Thyroid gland (tissue), 4 donors: Measurements from ENCODE around the gene DLL4. TPM values are rescaled to one million over a fixed set of nuclear protein-coding genes. Genes with fewer than 3 reads are reported as not detected.

Experiments
- DNase-seq, 2 donors: peaks; one replicate each; pipeline ENCODE4 v3.0.0-alpha.2; 2019
- H3K27ac ChIP-seq, 3 donors: fragments of 200-600 bp; sonication (generic); 1 replicate in 2 of 3; 2 replicates in 1 of 3; pipeline ENCODE4 v1.5.1; 2016 to 2019; ENCODE audit warnings: mild to moderate bottlenecking in 1 of 3, moderate library complexity in 1 of 3
- H3K27me3 ChIP-seq: fragments of 200-600 bp; sonication (generic); one replicate; pipeline ENCODE4 v1.5.1; 2019
- H3K36me3 ChIP-seq, 2 donors: fragments of 200-600 bp; sonication (generic); one replicate each; pipeline ENCODE4 v1.5.1; 2016 to 2019
- H3K4me1 ChIP-seq, 2 donors: fragments of 200-600 bp; sonication (generic); one replicate each; pipeline ENCODE4 v1.5.1; 2017 to 2019
- H3K4me3 ChIP-seq, 3 donors: fragments of 200-600 bp; sonication (generic); replicated peaks in 1 of 3; 1 replicate in 2 of 3; 2 replicates in 1 of 3; pipeline ENCODE4 v1.5.1; 2016; ENCODE audit warnings: mild to moderate bottlenecking in 1 of 3
- H3K9me3 ChIP-seq: fragments of 200-600 bp; sonication (generic); one replicate; pipeline ENCODE4 v1.5.1; 2017
- CTCF ChIP-seq, 6 experiments: fragments of 200-600 bp in 3 of 6; fragments of 450-650 bp in 3 of 6; sonication (generic) in 3 of 6; IDR thresholded peaks; one replicate each; pipeline ENCODE4 v1.5.1; 2016 to 2019; ENCODE audit warnings: antibody characterized with exemption in 6 of 6, mild to moderate bottlenecking in 2 of 6, inconsistent platforms in 1 of 6, moderate library complexity in 1 of 6
- POLR2A ChIP-seq, 2 donors: fragments of 450-650 bp; IDR thresholded peaks; one replicate each; pipeline ENCODE4 v1.6.1; 2017; ENCODE audit warnings: antibody characterized with exemption in 2 of 2, mild to moderate bottlenecking in 2 of 2, moderate library complexity in 1 of 2
- WGBS, 2 donors: methylation state at CpG; one replicate each; pipeline ENCODE4 v1.1.5; 2017; 5-methylcytosine and 5-hydroxymethylcytosine counted together
- intact Hi-C: fragments of 100-400 bp; cut with DNase I; formaldehyde crosslinking; loops from one replicate; pipeline ENCODE4 v1.15.1; 2023
- total RNA-seq, 4 donors: library from RNA; depleted of rRNA; stranded (reverse); fragments of >200 nt; gene quantifications; one replicate each; pipeline ENCODE4 v1.2.3, GENCODE V29; 2016

Gene DLL4
- total RNA-seq, 4 donors from 2014 or later, result 6.8 to 27.1 (median 10.8) TPM

GRCh38 chr15:40911693-40912092, 17.4 kb upstream of the DLL4 start:
- TF ChIP-seq CTCF (IDR thresholded peaks at IDR 0.05) (no peak), POLR2A (IDR thresholded peaks at IDR 0.05) (no peak)
- intact Hi-C loops, result no loop called here
- Histone ChIP-seq H3K4me1 (peaks cover 8 to 16% of the 10 kb centered on the region in 2 donors), H3K36me3 (no peaks in the 10 kb centered on the region), H3K4me3 (no peak overlapping the region), H3K27ac (no peak overlapping the region), H3K27me3 (no peaks in the 10 kb centered on the region), H3K9me3 (no peaks in the 10 kb centered on the region)
- no peak for DNase-seq
- 100% methylated on average over 2 of the region's 2 CpGs for WGBS, 2 donors

- WGBS, 2 donors, result 79% methylated on average over 5 of the region's 6 CpGs; no CpG with 5 or more reads in 1 of the 2 donors
- H3K36me3 ChIP-seq, result no peaks in the 10 kb centered on the region
- no peak overlapping the region for H3K27ac ChIP-seq
- no peak overlapping the region for H3K4me3 ChIP-seq
- no peaks in the 10 kb centered on the region for H3K27me3 ChIP-seq
- TF ChIP-seq POLR2A (IDR thresholded peaks at IDR 0.05), result no peak
- no peak for TF ChIP-seq CTCF (IDR thresholded peaks at IDR 0.05)
- intact Hi-C loops, result no loop called here
- H3K9me3 ChIP-seq, result no peaks in the 10 kb centered on the region
- H3K4me1 ChIP-seq, result peaks cover 0 to 9% of the 10 kb centered on the region in 2 donors
- DNase-seq, result no peak
These were observed 16.7 kb upstream of the DLL4 start for GRCh38 chr15:40912478-40912877.

GRCh38 chr15:40914013-40914412, 15.1 kb upstream of the DLL4 start:
- Histone ChIP-seq H3K4me1 (peaks cover 0 to 11% of the 10 kb centered on the region in 2 donors), H3K4me3 (no peak overlapping the region), H3K27ac (no peak overlapping the region), H3K9me3 (no peaks in the 10 kb centered on the region), H3K27me3 (no peaks in the 10 kb centered on the region), H3K36me3 (no peaks in the 10 kb centered on the region)
- no peak for DNase-seq
- intact Hi-C loops, result no loop called here
- TF ChIP-seq POLR2A (IDR thresholded peaks at IDR 0.05), result no peak
- no peak for TF ChIP-seq CTCF (IDR thresholded peaks at IDR 0.05)
- WGBS, 2 donors, result 92 to 96% methylated on average over 12 of the region's 12 CpGs

GRCh38 chr15:40914486-40914885, 14.7 kb upstream of the DLL4 start:
- intact Hi-C loops, result no loop called here
- WGBS, 2 donors, result 62 to 91% methylated on average over 8 of the region's 8 CpGs

More at GRCh38 chr15:40914486-40914885, 14.7 kb upstream of the DLL4 start:
- Histone ChIP-seq H3K4me1 (peaks cover 0 to 10% of the 10 kb centered on the region in 2 donors), H3K36me3 (no peaks in the 10 kb centered on the region), H3K27ac (peak overlapping the region in 1 of 3 donors; percentile 1), H3K4me3 (no peak overlapping the region), H3K9me3 (no peaks in the 10 kb centered on the region), H3K27me3 (no peaks in the 10 kb centered on the region)
- TF ChIP-seq POLR2A (IDR thresholded peaks at IDR 0.05), result no peak
- no peak for TF ChIP-seq CTCF (IDR thresholded peaks at IDR 0.05)
- DNase-seq, result no peak
